Fibroblast of mammary gland (primary cell): ENCODE data around the gene SACS.
A peak's percentile ranks its signal among the peaks of the same experiment; 100 is the strongest.

Experiments used
- DNase-seq: peaks from one replicate; pipeline ENCODE4 v3.0.0-alpha.2; 2010; ENCODE audit warnings: low read depth
- H3K4me3 ChIP-seq: 2 replicates; pipeline ENCODE4 v1.5.1; 2011; ENCODE audit warnings: low read depth, mild to moderate bottlenecking, low read length, moderate library complexity; ENCODE audit not compliant: control insufficient read depth
- TF ChIP-seq, protein P1 (sequence below): conservative IDR thresholded peaks from 2 replicates; pipeline ENCODE4 v1.5.1; 2011; ENCODE audit warnings: low read depth, low read length, inconsistent platforms; ENCODE audit not compliant: control insufficient read depth, insufficient read depth

Gene SACS

DNA sequence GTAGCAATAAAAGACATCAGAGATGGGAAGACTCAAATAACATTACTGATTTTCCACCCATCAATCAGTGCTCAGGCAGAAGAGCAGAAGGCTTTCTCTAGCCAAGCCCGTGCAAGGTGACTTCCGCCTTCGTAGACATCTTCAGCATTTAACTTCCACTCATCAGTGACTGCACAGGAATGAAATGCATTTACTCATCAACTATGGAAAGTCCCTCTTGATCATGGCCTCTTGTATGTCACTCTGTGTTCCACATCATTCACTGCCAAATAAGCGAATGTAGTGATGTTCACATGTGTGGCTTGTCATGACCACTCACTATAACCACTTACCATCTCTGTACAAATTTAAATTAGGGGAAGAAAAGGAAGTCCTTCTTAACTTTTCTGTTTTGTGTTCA is 49.4 kb downstream of the SACS start:
- TF ChIP-seq, protein P1, sequence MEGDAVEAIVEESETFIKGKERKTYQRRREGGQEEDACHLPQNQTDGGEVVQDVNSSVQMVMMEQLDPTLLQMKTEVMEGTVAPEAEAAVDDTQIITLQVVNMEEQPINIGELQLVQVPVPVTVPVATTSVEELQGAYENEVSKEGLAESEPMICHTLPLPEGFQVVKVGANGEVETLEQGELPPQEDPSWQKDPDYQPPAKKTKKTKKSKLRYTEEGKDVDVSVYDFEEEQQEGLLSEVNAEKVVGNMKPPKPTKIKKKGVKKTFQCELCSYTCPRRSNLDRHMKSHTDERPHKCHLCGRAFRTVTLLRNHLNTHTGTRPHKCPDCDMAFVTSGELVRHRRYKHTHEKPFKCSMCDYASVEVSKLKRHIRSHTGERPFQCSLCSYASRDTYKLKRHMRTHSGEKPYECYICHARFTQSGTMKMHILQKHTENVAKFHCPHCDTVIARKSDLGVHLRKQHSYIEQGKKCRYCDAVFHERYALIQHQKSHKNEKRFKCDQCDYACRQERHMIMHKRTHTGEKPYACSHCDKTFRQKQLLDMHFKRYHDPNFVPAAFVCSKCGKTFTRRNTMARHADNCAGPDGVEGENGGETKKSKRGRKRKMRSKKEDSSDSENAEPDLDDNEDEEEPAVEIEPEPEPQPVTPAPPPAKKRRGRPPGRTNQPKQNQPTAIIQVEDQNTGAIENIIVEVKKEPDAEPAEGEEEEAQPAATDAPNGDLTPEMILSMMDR = no peak
- no peak overlapping the region for H3K4me3 ChIP-seq
- peak; percentile 72 for DNase-seq

DNA sequence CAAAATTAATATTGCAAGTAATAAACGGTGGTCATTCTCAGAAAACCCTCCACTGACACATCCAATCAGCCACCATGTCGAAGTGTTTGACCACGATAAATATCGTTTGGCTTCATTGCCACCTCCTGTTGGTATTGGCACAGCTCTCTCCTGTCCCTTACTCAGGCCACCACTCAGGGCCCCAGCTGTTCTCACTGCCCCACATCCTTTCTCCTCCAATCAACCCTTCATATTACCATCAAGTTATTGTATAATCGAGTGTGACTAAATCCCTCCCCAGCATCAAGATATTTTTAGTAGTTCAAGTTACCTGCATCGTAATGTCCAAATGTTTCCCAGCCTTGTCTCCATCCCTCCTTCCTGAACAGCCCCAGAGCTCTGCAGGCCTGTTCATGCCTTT is 50.4 kb downstream of the SACS start:
- no peak overlapping the region for H3K4me3 ChIP-seq
- TF ChIP-seq, protein P1 = no peak
- no peak for DNase-seq

DNA sequence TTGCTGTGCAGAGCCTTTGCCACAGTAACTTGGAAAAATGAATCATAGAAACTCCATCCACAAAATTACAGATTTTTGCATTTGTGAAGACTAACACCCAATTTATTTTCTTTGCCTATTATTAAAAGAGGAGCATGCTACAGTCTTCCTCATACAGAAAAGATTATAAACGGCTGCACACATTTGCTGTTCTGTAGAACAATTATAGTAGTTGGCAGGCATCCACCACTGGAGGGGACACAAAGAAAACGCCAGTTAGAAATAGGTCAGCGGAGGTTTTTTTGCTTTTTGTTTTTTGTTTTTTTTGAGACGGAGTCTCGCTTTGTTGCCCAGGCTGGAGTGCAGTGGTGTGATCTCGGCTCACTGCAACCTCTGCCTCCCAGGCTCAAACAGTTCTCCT is 51.6 kb downstream of the SACS start:
- TF ChIP-seq, protein P1 = no peak
- no peak overlapping the region for H3K4me3 ChIP-seq
- DNase-seq = no peak

DNA sequence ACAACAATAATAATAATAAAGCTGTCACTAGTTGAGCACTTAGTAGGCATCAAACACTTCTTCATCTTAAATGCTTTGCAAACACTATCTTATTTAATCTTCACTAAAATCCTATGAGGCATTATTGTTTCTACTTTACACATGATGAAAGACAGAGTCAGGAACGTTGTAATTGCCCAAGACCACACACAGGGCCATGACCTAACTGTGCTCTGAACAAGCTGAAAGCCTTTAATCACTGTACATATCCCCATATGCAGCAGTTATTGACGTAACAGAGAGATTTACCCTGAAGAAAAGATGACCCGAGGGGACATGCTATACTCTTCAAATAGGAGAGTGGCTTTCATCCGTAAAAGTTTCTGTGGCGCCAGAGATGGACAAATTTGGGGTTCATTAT is 53.0 kb downstream of the SACS start:
- TF ChIP-seq, protein P1 = no peak
- peak; percentile 82 for DNase-seq
- no peak overlapping the region for H3K4me3 ChIP-seq

DNA sequence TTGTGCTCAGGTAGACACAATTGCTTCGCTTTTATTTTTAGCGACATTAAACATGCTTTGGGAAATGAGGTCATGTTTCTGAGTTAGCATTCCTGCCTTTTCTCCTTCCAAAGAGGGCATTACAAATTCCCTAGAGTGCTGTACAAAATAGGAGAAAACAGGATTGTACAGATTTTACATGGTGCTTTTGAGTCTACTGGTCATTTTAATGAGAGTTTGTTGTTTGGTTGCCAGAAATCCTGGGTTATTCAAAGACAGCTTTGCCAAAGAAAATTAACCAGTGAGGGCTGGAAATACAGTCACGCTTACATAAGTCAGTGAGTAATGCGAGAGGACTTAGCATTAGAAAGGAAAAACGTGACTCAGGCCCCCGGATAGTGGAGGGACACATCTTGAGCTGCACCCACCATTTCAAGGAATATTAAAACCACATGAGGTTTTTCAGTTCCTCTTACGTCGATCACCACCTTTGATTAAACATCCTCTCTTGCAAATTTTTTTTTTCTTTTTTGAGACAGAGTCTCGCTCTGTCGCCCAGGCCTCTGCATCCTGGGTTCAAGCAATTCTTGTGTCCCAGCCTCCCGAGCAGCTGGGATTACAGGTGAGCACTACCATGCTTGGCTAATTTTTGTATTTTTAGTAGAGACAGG is 55.4 kb downstream of the SACS start:
- TF ChIP-seq, protein P1 = no peak
- DNase-seq = peak; percentile 100
- no peak overlapping the region for H3K4me3 ChIP-seq

DNA sequence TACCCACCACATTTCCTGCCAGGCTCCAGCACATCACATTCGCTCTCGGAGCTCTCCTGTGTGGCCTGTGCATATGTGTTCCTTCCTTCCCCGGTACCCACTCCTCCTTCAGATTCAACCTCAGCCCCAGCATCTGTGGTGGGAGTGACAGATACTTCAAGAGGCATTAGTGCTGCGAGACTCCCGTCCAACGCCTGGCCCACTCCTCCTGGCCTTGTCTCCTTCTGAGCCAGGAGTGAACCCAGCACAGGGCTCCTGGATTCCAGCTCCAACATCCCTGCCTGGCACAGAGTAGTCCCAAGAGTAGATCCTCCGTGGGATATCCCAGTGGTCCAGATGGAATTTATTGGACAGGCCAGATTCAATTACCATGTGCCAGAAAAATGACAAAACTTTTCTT is 55.9 kb downstream of the SACS start:
- TF ChIP-seq, protein P1 = no peak
- H3K4me3 ChIP-seq = no peak overlapping the region
- DNase-seq = no peak
